Fibroblast of lung (primary cell): ENCODE data around the gene CDC14B. TPM values are rescaled to one million over a fixed set of nuclear protein-coding genes. Genes with fewer than 3 reads are reported as not detected.

Experiments
- DNase-seq, 2 donors: peaks; one replicate each; pipeline versions ENCODE4 v3.0.0 to v3.0.0-alpha.2; 2010; ENCODE audit warnings: low read depth in 2 of 2
- H2AFZ ChIP-seq: 2 replicates; pipeline ENCODE4 v1.5.1; 2012; ENCODE audit warnings: low read length, control low read depth, inconsistent platforms
- H3K27ac ChIP-seq: 2 replicates; pipeline ENCODE4 v1.5.1; 2011; ENCODE audit warnings: low read length, control low read depth; ENCODE audit not compliant: insufficient read depth
- H3K27me3 ChIP-seq: 2 replicates; pipeline ENCODE4 v1.5.1; 2011; ENCODE audit warnings: mild to moderate bottlenecking, low read length; ENCODE audit not compliant: control insufficient read depth, insufficient read depth
- H3K36me3 ChIP-seq: 2 replicates; pipeline ENCODE4 v1.5.1; 2011; ENCODE audit warnings: low read length; ENCODE audit not compliant: control insufficient read depth, insufficient read depth
- H3K4me1 ChIP-seq: 2 replicates; pipeline ENCODE4 v1.5.1; 2011; ENCODE audit warnings: low read length; ENCODE audit not compliant: control insufficient read depth, insufficient read depth; ENCODE audit errors: extremely low read depth
- H3K4me2 ChIP-seq: 2 replicates; pipeline ENCODE4 v1.5.1; 2011; ENCODE audit warnings: low read length, control low read depth; ENCODE audit not compliant: insufficient read depth; ENCODE audit errors: extremely low read depth
- H3K4me3 ChIP-seq, 4 experiments: fragments of 200-600 bp in 1 of 4; sonication (generic) in 1 of 4; replicated peaks in 1 of 4; 2 replicates each; pipeline ENCODE4 v1.5.1; 2011 to 2016; ENCODE audit warnings: low read length in 4 of 4, low read depth in 3 of 4, mild to moderate bottlenecking in 3 of 4, control low read depth in 2 of 4, inconsistent platforms in 1 of 4, mixed read lengths in 1 of 4; ENCODE audit not compliant: insufficient read depth in 1 of 4; ENCODE audit errors: control extremely low read depth in 1 of 4
- H3K79me2 ChIP-seq: 2 replicates; pipeline ENCODE4 v1.5.1; 2012; ENCODE audit warnings: mild to moderate bottlenecking, low read length, inconsistent platforms; ENCODE audit not compliant: control insufficient read depth, insufficient read depth
- H3K9ac ChIP-seq: 2 replicates; pipeline ENCODE4 v1.5.1; 2011; ENCODE audit warnings: mild to moderate bottlenecking, low read length, control low read depth; ENCODE audit not compliant: insufficient read depth
- H3K9me3 ChIP-seq: 2 replicates; pipeline ENCODE4 v1.5.1; 2012; ENCODE audit warnings: low read depth, low read length; ENCODE audit not compliant: control insufficient read depth, insufficient read depth
- H4K20me1 ChIP-seq: 2 replicates; pipeline ENCODE4 v1.5.1; 2011; ENCODE audit warnings: low read length; ENCODE audit not compliant: control insufficient read depth, insufficient read depth; ENCODE audit errors: extremely low read depth
- EZH2 ChIP-seq: IDR thresholded peaks from 2 replicates; pipeline ENCODE4 v1.5.1; 2012; ENCODE audit warnings: low read length, control low read depth, mild to moderate bottlenecking; ENCODE audit errors: missing control alignments
- polyA minus RNA-seq: library from RNA; depleted of rRNA, polyadenylated mRNA; stranded (reverse); fragments of >200 nt; gene quantifications from 2 replicates; pipeline ENCODE4 v1.2.3, GENCODE V29; 2011; ENCODE audit warnings: low replicate concordance
- polyA plus RNA-seq, 2 donors: library from polyadenylated mRNA; depleted of rRNA in 1 of 2; stranded (reverse) in 1 of 2; unstranded in 1 of 2; fragments of >200 nt; gene quantifications; 2 replicates each; pipeline ENCODE4 v1.2.1, GENCODE V29; 2011 to 2012; ENCODE audit warnings: missing spikeins in 1 of 2
- total RNA-seq: library from RNA; depleted of rRNA; stranded (reverse); fragments of >200 nt; gene quantifications from 2 replicates; pipeline ENCODE4 v1.2.1, GENCODE V29; 2014
- TF ChIP-seq, protein P1 (sequence below), 2 donors: IDR thresholded peaks in 1 of 2; conservative IDR thresholded peaks in 1 of 2; 1 replicate in 1 of 2; 2 replicates in 1 of 2; pipeline ENCODE4 v1.5.1; 2011 to 2012; ENCODE audit warnings: low read length in 2 of 2, control low read depth in 1 of 2, inconsistent platforms in 1 of 2, low read depth in 1 of 2, mild to moderate bottlenecking in 1 of 2

Gene CDC14B
- 46.0 and 68.5 TPM in 2 replicates for total RNA-seq
- 31.9 and 38.0 TPM in 2 replicates for polyA plus RNA-seq
- 22.5 and 28.0 TPM in 2 replicates for polyA plus RNA-seq (2012)
- polyA minus RNA-seq, result 17.7 and 27.5 TPM in 2 replicates

DNA sequence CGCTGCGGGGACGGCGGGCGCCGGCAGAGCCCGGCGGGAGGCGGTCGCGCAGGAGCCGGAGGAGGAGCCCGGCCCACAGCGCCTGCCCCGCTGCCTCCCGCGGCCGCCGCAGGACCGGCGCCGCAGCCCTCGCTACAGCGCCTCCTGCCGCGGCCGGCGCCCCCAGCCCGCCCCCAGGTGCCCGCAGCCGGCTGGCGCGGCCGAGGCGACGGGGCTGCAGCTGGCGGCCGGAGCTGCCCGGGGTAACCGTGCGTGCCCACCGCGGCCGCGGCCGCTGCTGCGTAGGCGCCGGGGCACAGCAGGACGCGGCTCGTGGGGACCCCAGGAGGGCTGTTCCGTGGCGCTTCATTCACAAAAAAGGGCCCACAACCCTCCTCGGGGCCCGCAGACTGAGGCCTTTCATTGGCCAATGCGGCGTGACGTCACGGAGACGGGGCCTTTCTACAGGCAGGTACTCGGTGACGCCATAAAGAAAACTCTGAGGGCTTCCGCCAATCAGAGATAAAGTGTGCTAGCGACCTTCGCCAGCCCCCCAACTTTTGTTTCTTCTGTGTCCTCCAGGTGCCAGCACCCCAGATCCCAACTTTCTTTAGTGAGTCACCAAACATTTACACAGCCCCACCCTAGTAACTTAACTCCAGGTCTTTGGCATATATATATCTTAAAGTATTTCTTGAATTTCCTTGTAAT lies at the start of gene CDC14B:
TSS of gene CDC14B (minus strand) at position 353 of the 690 bp plus-strand sequence. CDS start 465 bp downstream, outside the sequence.
- peak within 1 kb of the TSS; percentile 36 for H2AFZ ChIP-seq
- TF ChIP-seq, protein P1, sequence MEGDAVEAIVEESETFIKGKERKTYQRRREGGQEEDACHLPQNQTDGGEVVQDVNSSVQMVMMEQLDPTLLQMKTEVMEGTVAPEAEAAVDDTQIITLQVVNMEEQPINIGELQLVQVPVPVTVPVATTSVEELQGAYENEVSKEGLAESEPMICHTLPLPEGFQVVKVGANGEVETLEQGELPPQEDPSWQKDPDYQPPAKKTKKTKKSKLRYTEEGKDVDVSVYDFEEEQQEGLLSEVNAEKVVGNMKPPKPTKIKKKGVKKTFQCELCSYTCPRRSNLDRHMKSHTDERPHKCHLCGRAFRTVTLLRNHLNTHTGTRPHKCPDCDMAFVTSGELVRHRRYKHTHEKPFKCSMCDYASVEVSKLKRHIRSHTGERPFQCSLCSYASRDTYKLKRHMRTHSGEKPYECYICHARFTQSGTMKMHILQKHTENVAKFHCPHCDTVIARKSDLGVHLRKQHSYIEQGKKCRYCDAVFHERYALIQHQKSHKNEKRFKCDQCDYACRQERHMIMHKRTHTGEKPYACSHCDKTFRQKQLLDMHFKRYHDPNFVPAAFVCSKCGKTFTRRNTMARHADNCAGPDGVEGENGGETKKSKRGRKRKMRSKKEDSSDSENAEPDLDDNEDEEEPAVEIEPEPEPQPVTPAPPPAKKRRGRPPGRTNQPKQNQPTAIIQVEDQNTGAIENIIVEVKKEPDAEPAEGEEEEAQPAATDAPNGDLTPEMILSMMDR (conservative IDR thresholded peaks at IDR 0.05 in 1 of 2, IDR thresholded peaks at IDR 0.05 in 1 of 2; ENCODE audit: low read depth in 1 of 2, low read length in 2 of 2), result peak in 1 of 2 donors; percentile 7
- TF ChIP-seq EZH2, result no peak
- peak within 1 kb of the TSS; percentile 72 for H3K9ac ChIP-seq
- peak within 1 kb of the TSS; percentile 42 to 80 (median 69) for H3K4me3 ChIP-seq
- no peaks in the 10 kb centered on the region for H3K4me1 ChIP-seq
- peaks cover 15% of the 10 kb centered on the region for H3K79me2 ChIP-seq
- H3K4me2 ChIP-seq, result peak within 1 kb of the TSS; percentile 72
- H3K27ac ChIP-seq, result peak within 1 kb of the TSS; percentile 66
- no peaks in the 10 kb centered on the region for H4K20me1 ChIP-seq
- DNase-seq, result peak; percentile 93
- H3K9me3 ChIP-seq, result no peaks in the 10 kb centered on the region
- H3K36me3 ChIP-seq, result no peaks in the 10 kb centered on the region
- H3K27me3 ChIP-seq, result no peaks in the 10 kb centered on the region

DNA sequence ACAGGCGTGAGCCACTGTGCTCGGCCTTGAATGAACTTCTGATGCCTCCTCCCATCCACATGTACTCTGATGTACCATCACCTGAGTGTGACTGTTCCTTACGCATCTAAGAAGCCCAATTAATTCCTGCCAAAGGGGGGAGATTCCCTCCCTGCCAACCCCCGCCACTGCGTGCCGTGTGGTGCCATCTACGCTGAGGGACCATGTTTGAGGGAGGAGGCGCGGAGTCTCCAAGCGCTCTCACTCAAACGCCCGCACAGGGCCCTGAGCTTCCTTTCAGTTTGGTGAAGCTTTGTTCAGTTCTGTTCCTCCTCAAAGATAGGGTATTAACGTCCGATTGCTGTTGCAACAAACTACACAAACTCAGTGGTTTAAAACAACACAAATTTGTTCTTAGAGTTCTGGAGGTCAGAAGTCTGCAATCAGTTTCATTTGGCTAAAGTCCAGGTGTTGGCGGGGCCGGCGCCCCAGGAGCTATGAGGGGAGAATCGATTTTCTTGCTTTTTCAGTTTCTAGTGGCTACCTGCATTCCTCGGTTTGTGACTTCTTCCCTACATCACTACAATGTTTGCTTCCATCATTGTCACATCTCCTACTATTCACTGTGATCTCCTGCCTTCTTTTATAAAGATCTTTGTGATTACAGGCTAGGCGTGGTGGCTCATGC lies 49.4 kb upstream of the CDC14B start:
- Histone ChIP-seq H3K27ac (no peak overlapping the region), H3K4me3 (no peak overlapping the region), H4K20me1 (no peaks in the 10 kb centered on the region), H3K27me3 (no peaks in the 10 kb centered on the region), H3K4me1 (no peaks in the 10 kb centered on the region), H3K9ac (no peak overlapping the region), H3K9me3 (no peaks in the 10 kb centered on the region), H3K36me3 (no peaks in the 10 kb centered on the region), H3K79me2 (no peaks in the 10 kb centered on the region), H2AFZ (no peak overlapping the region), H3K4me2 (no peak overlapping the region)
- DNase-seq, result no peak
- no peak for TF ChIP-seq EZH2
- TF ChIP-seq, protein P1 (conservative IDR thresholded peaks at IDR 0.05 in 1 of 2, IDR thresholded peaks at IDR 0.05 in 1 of 2; ENCODE audit: low read depth in 1 of 2, low read length in 2 of 2), result no peak

- Histone ChIP-seq H3K9me3 (no peaks in the 10 kb centered on the region), H3K79me2 (no peaks in the 10 kb centered on the region), H3K27ac (no peak overlapping the region), H3K4me1 (no peaks in the 10 kb centered on the region), H3K4me2 (no peak overlapping the region), H2AFZ (no peak overlapping the region), H4K20me1 (no peaks in the 10 kb centered on the region), H3K36me3 (no peaks in the 10 kb centered on the region), H3K27me3 (no peaks in the 10 kb centered on the region), H3K9ac (no peak overlapping the region), H3K4me3 (no peak overlapping the region)
- DNase-seq, result no peak
- TF ChIP-seq, protein P1 (conservative IDR thresholded peaks at IDR 0.05 in 1 of 2, IDR thresholded peaks at IDR 0.05 in 1 of 2; ENCODE audit: low read depth in 1 of 2, low read length in 2 of 2), result no peak
- no peak for TF ChIP-seq EZH2
Observed at GRCh38 chr9:96667363-96667728, 47.7 kb upstream of the CDC14B start.
